Ectodermal cell (in vitro differentiated cells): ENCODE data around the gene NPTN.
"Not testable (repeated sequence)": the region's sequence is repeated elsewhere in the genome, so short reads cannot be mapped to it uniquely, and the experiment has no call there.

Source experiments
- H3K27ac ChIP-seq: 2 replicates; pipeline ENCODE4 v1.7.0; 2013; ENCODE audit warnings: mild to moderate bottlenecking, low read depth, low read length; ENCODE audit not compliant: insufficient read depth, poor library complexity, severe bottlenecking
- H3K27me3 ChIP-seq: 2 replicates; pipeline ENCODE4 v1.7.0; 2013; ENCODE audit warnings: mild to moderate bottlenecking, low read length; ENCODE audit not compliant: insufficient read depth, control insufficient read depth, poor library complexity, severe bottlenecking
- H3K36me3 ChIP-seq: one replicate; pipeline ENCODE4 v1.7.0; 2013; ENCODE audit warnings: low read length; ENCODE audit not compliant: control insufficient read depth, insufficient read depth
- H3K4me1 ChIP-seq: one replicate; pipeline ENCODE4 v1.7.0; 2013; ENCODE audit warnings: low read length; ENCODE audit not compliant: control insufficient read depth, insufficient read depth
- H3K4me3 ChIP-seq: 2 replicates; pipeline ENCODE4 v1.7.0; 2013; ENCODE audit warnings: low read depth, low read length, control low read depth; ENCODE audit not compliant: insufficient read depth
- H3K9me3 ChIP-seq: 2 replicates; pipeline ENCODE4 v1.7.0; 2013; ENCODE audit warnings: mild to moderate bottlenecking, low read length, moderate library complexity; ENCODE audit not compliant: control insufficient read depth
- WGBS, 2 experiments: methylation state at CpG; one replicate each; pipeline ENCODE4 v1.1.7; 2013; ENCODE audit warnings: missing lambda C conversion rate in 2 of 2; 5-methylcytosine and 5-hydroxymethylcytosine counted together

The NPTN gene

DNA sequence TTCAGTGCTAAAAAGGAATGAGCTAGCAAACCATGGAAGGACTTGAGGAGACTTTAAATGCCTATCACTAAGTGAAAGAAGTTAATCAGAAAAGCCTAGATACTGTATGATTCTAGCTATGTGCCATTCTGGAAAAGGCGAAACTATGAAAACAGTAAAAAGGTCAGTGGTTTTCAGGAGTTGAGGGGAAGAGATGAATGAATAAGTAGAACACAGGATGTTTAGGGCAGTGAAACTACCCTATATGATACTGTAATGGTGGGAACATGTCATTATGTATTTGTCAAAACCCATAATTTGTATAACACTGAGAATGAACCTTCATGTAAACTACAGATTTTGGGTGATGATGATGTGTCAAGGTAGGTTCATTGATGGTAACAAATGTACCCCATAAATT is 41.4 kb upstream of the NPTN start:
- WGBS, 2 experiments = 94 to 97% methylated on average over 1 of the region's 1 CpG
- Histone ChIP-seq H3K27ac (no peak overlapping the region), H3K4me3 (no peak overlapping the region), H3K36me3 (no peaks in the 10 kb centered on the region), H3K4me1 (no peaks in the 10 kb centered on the region), H3K9me3 (no peaks in the 10 kb centered on the region), H3K27me3 (no peaks in the 10 kb centered on the region)

DNA sequence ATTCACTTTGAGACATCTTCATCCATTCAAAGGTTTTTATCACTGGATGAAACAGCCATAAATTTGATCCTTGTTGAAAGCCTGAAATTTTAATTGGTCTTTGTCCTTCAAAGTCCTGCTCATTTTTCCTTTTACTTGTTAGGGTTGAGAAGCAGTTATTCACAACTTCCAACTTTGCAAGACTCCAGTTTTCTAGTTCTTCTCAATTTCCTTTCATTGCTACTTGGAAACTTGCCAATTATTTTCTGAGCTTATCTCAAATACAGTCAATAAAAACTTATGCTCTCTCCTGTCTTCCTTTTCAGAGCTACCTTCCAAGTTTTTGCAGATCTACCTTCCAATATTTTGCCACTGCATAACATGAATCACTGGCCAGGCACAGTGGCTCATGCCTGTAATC is 27.3 kb upstream of the NPTN start:
- H3K27me3 ChIP-seq = no peaks in the 10 kb centered on the region
- H3K27ac ChIP-seq = no peak overlapping the region
- no peaks in the 10 kb centered on the region for H3K9me3 ChIP-seq
- H3K36me3 ChIP-seq = no peaks in the 10 kb centered on the region
- H3K4me3 ChIP-seq = no peak overlapping the region
- H3K4me1 ChIP-seq = no peaks in the 10 kb centered on the region

DNA sequence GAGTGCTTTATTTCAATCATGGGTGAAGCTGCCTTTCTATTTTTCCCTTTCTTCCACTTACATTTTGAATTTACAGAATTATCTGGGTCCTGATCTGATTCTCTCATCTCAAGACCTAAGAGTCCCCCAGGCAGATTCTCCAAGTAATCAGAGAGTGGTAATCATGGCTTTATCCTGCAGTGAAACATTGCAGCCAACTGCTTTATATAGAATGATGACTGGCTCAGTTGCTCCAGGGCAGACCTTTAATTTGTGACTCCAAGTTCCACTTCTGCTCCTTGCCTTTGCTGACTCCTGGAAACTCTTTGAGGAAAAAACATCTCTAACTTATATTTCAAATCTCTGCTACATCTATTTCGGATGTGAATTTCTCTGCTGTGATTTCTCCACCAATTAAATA is 25.5 kb upstream of the NPTN start:
- Histone ChIP-seq H3K27me3 (no peaks in the 10 kb centered on the region), H3K4me3 (no peak overlapping the region), H3K27ac (no peak overlapping the region), H3K9me3 (no peaks in the 10 kb centered on the region), H3K4me1 (no peaks in the 10 kb centered on the region), H3K36me3 (no peaks in the 10 kb centered on the region)
- WGBS, 2 experiments = 83 to 100% methylated on average over 1 of the region's 1 CpG

DNA sequence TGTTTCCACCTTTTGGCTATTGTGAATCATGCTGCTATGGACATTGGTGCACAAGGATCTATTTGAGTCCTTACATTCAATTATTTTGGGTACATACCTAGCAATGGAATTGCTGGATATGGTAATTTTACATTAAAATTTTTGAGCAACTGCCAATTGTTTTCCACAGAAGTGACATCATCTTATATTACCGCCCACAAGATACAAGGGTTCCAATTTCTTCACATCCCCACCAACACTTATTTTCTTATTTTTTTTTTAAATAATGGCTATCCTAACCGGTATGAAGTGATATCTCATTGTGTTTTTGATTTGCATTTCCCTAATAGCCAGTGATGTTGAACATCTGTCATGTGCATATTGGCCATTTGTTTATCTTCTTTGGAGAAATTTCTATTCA is 22.5 kb upstream of the NPTN start:
- H3K4me3 ChIP-seq = no peak overlapping the region

DNA sequence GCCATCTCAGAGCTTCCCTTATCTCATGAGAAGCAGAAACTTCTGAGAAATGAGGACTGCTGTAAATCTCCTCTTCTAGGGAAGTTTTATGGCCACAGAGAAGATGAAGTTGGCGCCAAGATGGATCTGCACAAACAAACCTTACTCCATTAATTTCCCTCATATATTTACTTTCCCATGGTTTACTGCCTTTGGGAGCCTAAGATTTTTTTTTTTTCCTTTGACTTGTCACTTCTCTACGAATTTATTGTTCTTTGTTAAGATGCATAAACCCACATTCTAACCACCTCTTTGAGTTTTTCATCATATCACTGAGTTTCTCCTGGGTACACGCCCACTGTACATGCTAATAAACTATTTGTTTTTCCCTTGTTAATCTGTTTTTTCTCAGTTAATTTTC is 21.5 kb upstream of the NPTN start:
- H3K4me3 ChIP-seq = no peak overlapping the region
- 82 to 85% methylated on average over 3 of the region's 3 CpGs for WGBS, 2 experiments

More for the DNA sequence above, 22.5 kb upstream of the NPTN start:
- Histone ChIP-seq H3K27ac (no peak overlapping the region), H3K9me3 (no peaks in the 10 kb centered on the region), H3K36me3 (no peaks in the 10 kb centered on the region), H3K27me3 (no peaks in the 10 kb centered on the region), H3K4me1 (no peaks in the 10 kb centered on the region)
- WGBS, 2 experiments = 95 to 100% methylated on average over 1 to 2 of the region's 2 CpGs

DNA sequence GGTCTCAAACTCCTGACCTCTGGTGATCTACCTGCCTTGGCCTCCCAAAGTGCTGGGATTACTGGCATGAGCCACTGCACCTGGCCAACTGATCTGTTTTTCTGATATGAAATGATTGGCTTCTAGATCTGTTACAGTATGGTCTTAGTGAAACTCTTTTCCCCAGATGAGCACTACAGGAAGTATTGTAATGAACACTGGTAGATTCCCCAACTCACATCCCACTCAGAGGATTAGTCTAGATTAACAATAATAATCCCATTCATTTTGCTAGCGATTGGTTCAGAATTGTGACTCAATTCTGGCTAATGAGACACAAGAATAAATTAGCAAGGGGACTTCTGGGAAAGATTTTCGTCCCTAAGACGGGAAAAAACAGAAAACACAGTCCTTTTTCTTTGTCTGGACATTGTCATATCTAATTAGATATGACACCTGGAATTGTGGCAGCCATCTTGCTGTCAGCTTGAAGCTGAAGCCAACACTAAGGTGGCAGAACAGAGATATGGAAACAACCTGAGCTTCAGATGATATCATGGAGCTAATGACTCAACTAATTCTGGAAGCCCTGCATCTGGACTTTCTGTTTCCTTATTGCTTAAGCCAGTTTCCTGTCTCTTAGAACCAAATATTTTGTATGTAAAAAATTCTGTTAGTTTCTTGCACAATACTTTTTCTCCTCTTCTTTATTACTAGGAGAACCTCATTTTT is 17.4 kb upstream of the NPTN start:
- no peak overlapping the region for H3K4me3 ChIP-seq
- no peaks in the 10 kb centered on the region for H3K36me3 ChIP-seq
- no peaks in the 10 kb centered on the region for H3K9me3 ChIP-seq
- 87 to 90% methylated on average over 3 of the region's 3 CpGs for WGBS, 2 experiments
- no peaks in the 10 kb centered on the region for H3K27me3 ChIP-seq
- no peaks in the 10 kb centered on the region for H3K4me1 ChIP-seq
- no peak overlapping the region for H3K27ac ChIP-seq

More for the DNA sequence above, 21.5 kb upstream of the NPTN start:
- Histone ChIP-seq H3K36me3 (no peaks in the 10 kb centered on the region), H3K9me3 (no peaks in the 10 kb centered on the region), H3K4me1 (no peaks in the 10 kb centered on the region), H3K27ac (no peak overlapping the region), H3K27me3 (no peaks in the 10 kb centered on the region)

DNA sequence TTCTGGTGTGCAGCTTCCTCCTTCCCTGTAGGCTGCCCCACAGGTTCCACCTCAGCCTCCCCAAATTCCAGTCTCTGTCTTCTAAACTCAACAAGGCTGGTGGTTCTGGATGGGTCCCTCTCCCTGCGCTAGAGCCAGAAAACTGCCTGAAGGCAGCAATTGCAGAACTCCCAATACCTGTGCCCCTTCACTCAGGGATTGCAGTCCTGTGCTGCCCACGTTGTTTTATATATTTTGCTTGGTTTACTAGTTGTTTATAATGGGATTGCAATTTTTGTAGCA is 14.8 kb upstream of the NPTN start:
- H3K4me1 ChIP-seq = no peaks in the 10 kb centered on the region
- no peak overlapping the region for H3K27ac ChIP-seq
- H3K9me3 ChIP-seq = no peaks in the 10 kb centered on the region
- WGBS, 2 experiments = 92 to 94% methylated on average over 2 of the region's 2 CpGs
- H3K36me3 ChIP-seq = no peaks in the 10 kb centered on the region
- H3K4me3 ChIP-seq = no peak overlapping the region
- H3K27me3 ChIP-seq = no peaks in the 10 kb centered on the region

DNA sequence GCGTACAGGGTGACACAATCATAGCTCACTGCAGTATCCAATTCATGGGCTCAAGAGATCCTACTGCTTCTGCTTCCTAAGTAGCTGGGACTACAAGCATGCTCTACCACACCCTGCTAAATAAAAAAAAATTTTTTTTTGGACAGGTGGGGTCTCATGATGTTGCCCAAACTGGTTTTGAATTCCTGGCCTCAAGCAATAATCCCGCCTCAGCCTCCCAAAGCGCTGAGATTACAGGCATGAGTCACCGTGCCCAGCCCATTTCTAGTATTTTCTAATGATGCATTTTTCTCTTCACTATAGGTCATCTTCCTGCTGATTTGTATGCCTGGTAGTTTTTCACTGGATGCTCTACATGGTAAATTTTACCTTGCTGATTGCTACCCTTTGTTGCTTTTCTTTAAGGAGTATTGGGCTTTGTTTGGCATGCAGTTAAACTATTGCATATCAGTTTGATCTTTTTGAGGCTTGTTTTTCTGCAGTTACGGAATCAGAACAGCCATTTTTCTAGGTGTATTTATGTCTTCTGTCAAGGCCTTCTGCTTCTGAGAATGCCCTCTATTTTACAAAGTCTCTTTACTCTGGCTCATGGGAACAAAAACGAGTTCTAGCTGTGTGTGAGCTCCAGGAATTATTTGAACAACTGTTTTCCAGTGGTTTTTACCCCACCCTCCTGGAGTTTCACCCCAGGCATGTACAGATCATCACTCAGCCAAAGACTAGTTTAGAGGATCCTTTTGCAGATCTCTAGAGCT is 14.2 kb upstream of the NPTN start:
- no peak overlapping the region for H3K27ac ChIP-seq
- WGBS, 2 experiments = 86 to 90% methylated on average over 6 of the region's 6 CpGs
- H3K36me3 ChIP-seq = no peaks in the 10 kb centered on the region
- no peaks in the 10 kb centered on the region for H3K9me3 ChIP-seq
- H3K4me1 ChIP-seq = no peaks in the 10 kb centered on the region
- H3K4me3 ChIP-seq = no peak overlapping the region
- H3K27me3 ChIP-seq = no peaks in the 10 kb centered on the region

DNA sequence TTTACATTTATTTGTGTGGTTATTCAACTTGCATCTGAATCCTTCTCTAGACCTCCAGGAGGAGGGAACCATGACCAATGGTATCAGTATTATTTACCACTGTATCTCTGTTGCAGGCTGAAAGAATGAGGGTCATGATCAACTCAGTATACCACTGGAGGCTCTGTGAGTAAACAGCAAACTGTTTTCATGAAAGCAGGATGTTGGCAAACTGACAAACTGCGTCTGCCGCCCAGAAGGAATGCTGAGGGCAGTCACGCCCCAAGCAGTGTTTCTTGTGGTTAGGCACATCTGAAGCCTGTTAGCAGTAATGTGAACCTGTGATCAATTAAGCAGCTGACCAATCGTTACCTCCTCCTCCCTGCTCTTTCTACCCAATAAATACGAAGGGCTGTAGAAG is 6.3 kb upstream of the NPTN start:
- H3K4me1 ChIP-seq, H3K9me3 ChIP-seq, H3K27me3 ChIP-seq, H3K27ac ChIP-seq, H3K4me3 ChIP-seq, H3K36me3 ChIP-seq: not testable (repeated sequence)
- WGBS, 2 experiments = 85 to 93% methylated on average over 5 of the region's 5 CpGs

DNA sequence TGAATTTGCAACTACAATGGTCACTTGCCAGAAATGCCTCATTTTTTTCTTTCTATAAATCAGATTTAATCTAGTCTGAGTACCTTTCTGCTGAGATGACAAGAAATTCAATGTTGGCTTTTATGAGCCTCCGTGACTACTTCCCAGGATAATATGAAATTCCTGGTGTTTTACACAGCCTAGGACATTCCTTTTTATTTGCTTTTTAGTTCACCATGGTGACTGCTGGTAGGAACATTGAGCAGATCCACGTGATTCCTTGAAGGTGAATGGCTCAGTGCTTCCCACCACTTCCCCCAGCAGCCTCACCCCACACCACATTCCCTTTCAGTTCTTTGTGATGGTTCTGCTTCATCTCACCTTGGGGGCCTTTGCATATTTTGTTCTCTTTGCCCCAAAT is 4.3 kb upstream of the NPTN start:
- Histone ChIP-seq H3K27me3 (peaks cover 3% of the 10 kb centered on the region), H3K27ac (no peak overlapping the region), H3K36me3 (no peaks in the 10 kb centered on the region), H3K4me3 (no peak overlapping the region), H3K9me3 (no peaks in the 10 kb centered on the region), H3K4me1 (no peaks in the 10 kb centered on the region)
- 64 to 66% methylated on average over 2 of the region's 2 CpGs for WGBS, 2 experiments
